NCI-H2227 (cell line): ENCODE measurements around the gene LSM11.
A peak's percentile ranks its signal among the peaks of the same experiment; 100 is the strongest.

Source experiments
- DNase-seq: peaks from one replicate; lab custom pipeline; 2025; ENCODE audit not compliant: unreplicated experiment; lab: John Stamatoyannopoulos, UW

LSM11 gene

DNA sequence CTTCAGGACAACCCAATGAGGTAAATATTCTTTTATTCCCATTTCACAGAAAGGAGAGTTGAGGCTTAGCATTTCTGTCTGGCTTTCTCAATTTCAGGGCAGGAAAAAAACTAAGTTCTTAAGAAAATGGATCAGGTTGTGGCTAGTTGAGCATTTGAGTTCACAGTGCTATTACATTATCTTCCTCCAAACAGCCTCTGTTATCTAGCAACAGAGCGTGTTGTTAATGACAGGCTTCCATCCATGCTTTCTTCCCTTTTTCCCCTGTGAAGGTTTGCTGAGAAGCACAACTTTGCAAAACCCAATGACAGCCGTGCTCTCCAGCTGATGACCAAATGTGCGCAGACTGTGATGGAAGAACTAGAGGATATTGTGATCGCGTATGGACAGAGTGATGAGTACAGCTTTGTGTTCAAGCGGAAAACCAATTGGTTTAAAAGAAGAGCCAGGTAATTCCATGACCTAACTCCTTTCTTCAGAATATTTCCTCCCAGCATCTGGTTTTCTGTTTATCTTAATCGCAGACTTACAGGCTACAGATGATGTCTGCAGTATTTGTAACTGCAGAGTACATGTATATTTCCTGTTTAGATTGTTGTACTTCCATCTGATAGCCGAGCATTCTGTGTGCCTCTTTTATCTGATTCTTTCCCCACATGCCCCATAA lies 10.8 kb upstream of the LSM11 start:
- no peak for DNase-seq

- no peak for DNase-seq
These were observed 9.1 kb upstream of the LSM11 start for GRCh38 chr5:157734436-157734835.

- DNase-seq, result no peak
These were observed 7.5 kb upstream of the LSM11 start for GRCh38 chr5:157735991-157736390.

DNA sequence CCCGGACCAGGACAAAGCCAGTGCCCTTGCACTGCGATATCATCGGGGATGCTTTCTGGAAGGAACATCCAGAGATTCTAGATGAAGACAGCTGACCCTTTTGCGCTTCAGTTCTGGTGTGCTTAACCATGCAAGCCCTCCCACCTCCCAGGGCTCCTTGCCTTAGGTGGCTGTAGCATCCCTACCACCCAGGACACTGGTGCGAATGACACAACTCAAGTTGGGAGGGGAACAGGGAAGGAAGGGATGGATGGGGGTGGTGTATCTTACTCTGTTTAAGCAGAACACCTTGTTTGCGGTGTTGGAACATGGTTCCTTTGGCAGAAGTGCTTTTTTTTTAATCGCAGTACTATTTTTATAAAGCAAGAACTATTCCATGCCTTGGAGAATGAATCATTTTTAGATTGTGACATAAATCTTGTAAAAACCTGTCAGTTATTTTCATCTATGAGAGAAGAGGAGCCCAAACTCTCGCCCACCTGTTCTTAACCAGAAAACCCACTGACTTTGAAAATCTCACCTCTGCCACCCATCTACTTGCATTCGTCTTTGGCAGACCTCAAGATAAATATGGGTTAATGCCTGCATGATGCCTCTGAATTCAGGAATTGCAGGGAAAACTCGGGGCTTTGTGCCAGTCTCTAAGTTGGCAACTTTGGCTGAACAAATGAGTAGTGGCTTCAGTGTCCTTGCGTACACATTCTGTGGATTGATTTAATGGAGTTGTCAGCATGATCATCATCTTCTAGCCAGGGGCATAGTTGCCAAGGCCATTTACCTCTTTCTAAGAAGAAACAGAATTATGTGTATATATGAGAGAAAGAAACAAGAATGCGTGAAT lies 3.9 kb upstream of the LSM11 start:
- no peak for DNase-seq

- no peak for DNase-seq
These were observed 3.3 kb upstream of the LSM11 start for GRCh38 chr5:157740229-157740610.

DNA sequence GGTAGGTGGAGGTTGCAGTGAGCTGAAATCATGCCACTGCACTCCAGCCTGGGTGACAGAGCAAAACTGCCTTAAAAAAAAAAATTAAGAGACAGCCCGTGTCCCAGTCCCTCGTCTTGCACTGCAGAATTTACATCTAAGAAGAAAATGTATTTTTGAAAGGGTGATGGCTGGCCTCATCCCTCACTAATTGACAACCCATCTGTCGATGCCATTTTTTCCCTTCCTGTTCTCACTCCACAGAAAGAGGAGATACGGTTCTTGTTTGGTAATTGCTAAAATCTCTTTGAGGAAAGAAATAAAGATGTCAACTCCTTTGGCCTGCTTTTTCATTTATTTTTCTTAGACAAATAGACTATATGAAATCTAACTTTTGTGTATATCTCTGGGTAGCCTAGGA lies 2.4 kb upstream of the LSM11 start:
- DNase-seq, result no peak

DNA sequence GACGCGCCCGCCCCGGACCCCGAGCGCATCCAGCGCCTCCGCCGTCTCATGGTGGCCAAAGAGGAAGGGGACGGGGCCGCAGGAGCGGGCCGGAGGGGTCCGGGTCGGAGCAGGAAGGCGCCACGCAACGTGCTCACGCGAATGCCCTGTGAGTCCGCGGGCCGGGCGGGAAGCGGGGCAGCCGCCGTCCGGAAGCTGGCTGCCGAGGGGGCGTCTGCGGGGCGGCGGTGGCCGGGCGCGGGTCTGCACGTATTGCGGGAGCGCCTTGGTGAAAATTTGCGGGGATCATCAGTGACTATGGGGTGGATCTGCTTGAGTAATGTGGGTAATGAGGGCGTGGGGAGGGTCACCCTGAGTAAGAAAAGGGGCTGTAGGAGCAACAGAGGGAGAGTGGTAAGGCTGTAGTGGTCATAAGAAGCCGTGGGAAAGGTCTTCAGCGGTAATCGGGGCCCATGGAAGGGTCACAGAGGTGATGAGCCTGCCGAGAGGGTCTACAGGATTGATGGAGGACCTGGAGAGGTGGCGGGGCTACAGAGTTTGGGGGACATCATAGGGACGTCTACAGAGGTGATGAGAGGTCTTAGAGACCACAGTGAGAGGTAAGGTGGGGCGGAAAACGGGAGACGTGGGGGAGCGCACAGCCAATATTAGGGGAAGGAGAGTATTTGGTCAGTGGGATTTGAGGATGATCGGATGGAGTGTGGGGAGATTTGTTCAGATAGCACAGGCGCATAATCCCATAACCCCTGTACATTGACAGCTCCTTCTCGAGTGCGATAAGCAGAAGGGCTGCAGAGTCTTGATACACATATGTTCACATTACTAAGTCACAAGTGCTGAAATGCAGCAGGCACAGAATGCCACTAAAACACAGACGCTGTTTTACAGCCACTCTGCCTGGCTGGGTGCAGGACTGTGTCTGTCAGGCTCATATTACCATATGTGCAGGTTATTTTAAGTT lies 819 bp downstream of the LSM11 start:
- peak; percentile 14 for DNase-seq

- DNase-seq, result no peak
These were observed 1.5 kb downstream of the LSM11 start for GRCh38 chr5:157745041-157745456.

DNA sequence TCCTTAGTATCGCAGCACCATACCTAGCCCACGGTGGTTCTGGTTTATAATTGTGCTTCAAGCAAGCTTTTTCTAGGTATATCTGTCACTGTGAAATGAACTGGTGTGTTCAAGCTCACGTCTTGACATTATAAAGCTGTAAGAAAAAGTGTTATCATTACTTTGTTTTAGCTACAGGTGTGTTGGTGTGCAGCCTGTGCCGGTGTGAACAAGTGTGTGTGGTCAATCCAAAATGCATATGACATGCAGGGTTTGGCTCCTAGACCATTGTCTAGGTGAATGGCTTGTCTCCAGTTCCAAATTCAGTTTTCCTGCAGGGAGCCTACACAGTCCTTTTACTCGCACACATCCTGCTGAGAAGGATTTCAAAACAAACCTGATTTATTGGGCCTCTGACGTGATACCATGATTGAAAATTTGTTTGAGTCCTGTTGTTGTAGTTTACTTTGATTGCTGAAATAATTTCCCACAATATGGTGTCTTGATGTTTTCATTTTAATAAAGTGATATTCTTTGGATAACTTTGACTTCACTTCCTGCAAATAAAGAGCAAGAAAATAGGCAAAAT lies 3.7 kb downstream of the LSM11 start:
- no peak for DNase-seq

- no peak for DNase-seq
These were observed 4.5 kb downstream of the LSM11 start for GRCh38 chr5:157747766-157748700.

DNA sequence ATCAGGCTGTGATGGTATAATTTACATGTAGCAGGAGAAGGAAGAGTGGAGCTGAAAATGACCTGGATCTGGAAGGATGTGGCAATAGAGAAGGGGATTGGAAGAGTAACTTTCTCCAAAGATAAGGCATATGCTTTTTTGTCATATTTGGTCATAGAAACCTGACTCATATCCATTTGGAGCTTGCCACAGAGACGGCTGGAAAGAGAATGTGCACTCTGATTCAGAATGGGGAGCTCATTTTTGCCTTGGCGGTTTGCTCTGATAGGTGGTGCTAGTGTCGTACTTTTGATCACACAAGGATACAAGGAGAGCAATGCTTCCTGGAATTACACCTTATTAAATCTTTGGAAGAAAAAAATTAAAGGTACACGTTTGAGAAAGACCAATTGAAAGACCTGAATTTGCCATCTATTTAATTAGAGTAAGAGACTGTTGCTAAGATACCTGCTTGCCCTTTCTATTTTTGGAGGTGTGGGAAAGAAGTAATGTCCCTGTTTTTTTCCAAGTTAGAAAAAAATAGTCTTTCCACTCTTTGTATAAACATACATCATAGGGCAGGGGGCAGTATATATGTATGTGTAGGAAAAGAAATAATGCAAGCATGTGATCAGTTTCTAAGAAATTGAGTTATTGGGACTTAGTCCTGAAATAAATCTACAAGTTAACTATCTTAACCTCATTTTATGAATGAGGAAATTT lies 5.4 kb downstream of the LSM11 start:
- DNase-seq, result no peak

- no peak for DNase-seq
These were observed 5.9 kb downstream of the LSM11 start for GRCh38 chr5:157749462-157749799.

- no peak for DNase-seq
These were observed 6.8 kb downstream of the LSM11 start for GRCh38 chr5:157750320-157750719.

DNA sequence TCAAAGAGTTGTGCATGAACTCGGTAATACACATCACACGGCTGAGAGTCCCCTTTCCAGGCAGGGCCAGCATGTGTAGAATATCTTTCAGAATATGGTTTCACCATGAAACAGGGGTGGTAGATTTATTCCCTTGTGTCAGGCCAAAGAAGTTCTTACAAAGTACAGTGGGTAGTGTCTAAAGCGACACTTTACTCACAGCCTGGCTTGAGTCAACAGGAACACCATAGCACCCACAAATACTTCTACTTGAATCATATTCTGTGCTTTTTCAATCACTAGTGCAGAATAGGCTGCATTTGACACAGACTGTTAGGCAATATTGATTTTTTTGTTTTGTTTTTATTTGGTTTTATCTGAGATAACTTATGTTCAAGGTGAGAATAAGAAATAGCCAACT lies 12.6 kb downstream of the LSM11 start:
- DNase-seq, result no peak

DNA sequence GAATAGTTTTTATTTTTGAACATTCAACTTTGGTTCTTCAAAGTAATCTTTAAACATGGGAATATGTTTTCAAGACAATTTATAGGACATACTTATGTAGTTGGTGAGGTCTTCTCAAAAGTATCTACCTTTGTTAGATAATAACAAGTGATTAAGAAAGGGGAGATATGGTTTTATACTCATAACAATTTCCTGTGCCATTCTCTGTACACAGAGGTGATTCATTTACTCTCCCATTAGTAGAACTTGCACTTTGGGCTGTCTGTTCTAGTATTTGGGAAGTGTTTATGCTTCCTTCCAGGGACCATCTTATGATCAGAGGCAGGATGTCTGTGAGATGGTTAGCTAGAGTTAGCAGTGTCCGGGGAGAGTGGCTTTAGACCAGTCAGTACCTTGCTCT lies 15.2 kb downstream of the LSM11 start:
- DNase-seq, result no peak

- DNase-seq, result peak; percentile 65
These were observed 18.4 kb downstream of the LSM11 start for GRCh38 chr5:157761690-157762621.

GRCh38 chr5:157764531-157764930 lies 21.0 kb downstream of the LSM11 start:
- DNase-seq, result no peak

GRCh38 chr5:157766442-157766841 lies 22.9 kb downstream of the LSM11 start:
- no peak for DNase-seq
